ENCODE data around the gene COL4A6.

COL4A6 gene

GRCh38 chrX:108437349-108438109 lies 693 bp downstream of the COL4A6 start:
- in situ Hi-C loops (cut with MboI; ENCODE audit: low pct_unique_long_range_greater_than_20kb, low sequenced_read_pairs, unreplicated experiment): no loop called here
- TF ChIP-seq CTCF (IDR thresholded peaks at IDR 0.05; ENCODE audit: extremely low read depth, insufficient read depth, missing control alignments): no peak
- no peak for DNase-seq (ENCODE audit: low spot score)

- no peak for DNase-seq (ENCODE audit: low spot score)
- in situ Hi-C loops (cut with MboI; ENCODE audit: low pct_unique_long_range_greater_than_20kb, low sequenced_read_pairs, unreplicated experiment): no loop called here
- TF ChIP-seq CTCF (IDR thresholded peaks at IDR 0.05; ENCODE audit: extremely low read depth, insufficient read depth, missing control alignments): no peak
Measured at GRCh38 chrX:108435261-108435660, 3.0 kb downstream of the COL4A6 start.

GRCh38 chrX:108426262-108426661 lies 12.0 kb downstream of the COL4A6 start:
- in situ Hi-C loops (cut with MboI; ENCODE audit: low pct_unique_long_range_greater_than_20kb, low sequenced_read_pairs, unreplicated experiment): no loop called here
- TF ChIP-seq CTCF (IDR thresholded peaks at IDR 0.05; ENCODE audit: extremely low read depth, insufficient read depth, missing control alignments): no peak
- DNase-seq (ENCODE audit: low spot score): no peak

GRCh38 chrX:108420481-108420880 lies 17.7 kb downstream of the COL4A6 start:
- no peak for DNase-seq (ENCODE audit: low spot score)
- TF ChIP-seq CTCF (IDR thresholded peaks at IDR 0.05; ENCODE audit: extremely low read depth, insufficient read depth, missing control alignments): no peak
- in situ Hi-C loops (cut with MboI; ENCODE audit: low pct_unique_long_range_greater_than_20kb, low sequenced_read_pairs, unreplicated experiment): no loop called here

- no peak for DNase-seq (ENCODE audit: low spot score)
- in situ Hi-C loops (cut with MboI; ENCODE audit: low pct_unique_long_range_greater_than_20kb, low sequenced_read_pairs, unreplicated experiment): no loop called here
- TF ChIP-seq CTCF (IDR thresholded peaks at IDR 0.05; ENCODE audit: extremely low read depth, insufficient read depth, missing control alignments): no peak
Measured at GRCh38 chrX:108419401-108419800, 18.8 kb downstream of the COL4A6 start.

GRCh38 chrX:108417257-108417656 lies 21.0 kb downstream of the COL4A6 start:
- no peak for TF ChIP-seq CTCF (IDR thresholded peaks at IDR 0.05; ENCODE audit: extremely low read depth, insufficient read depth, missing control alignments)
- DNase-seq (ENCODE audit: low spot score): no peak
- in situ Hi-C loops (cut with MboI; ENCODE audit: low pct_unique_long_range_greater_than_20kb, low sequenced_read_pairs, unreplicated experiment): no loop called here

All from GM13977 (cell line).